HepG2 (cell line): ENCODE measurements around the gene RNF114. TPM values are rescaled to one million over a fixed set of nuclear protein-coding genes. Genes with fewer than 3 reads are reported as not detected.
A peak's percentile ranks its signal among the peaks of the same experiment; 100 is the strongest.

ENCODE experiments used
- AGO1 ChIP-seq: fragments of 200-400 bp; formaldehyde crosslinking; IDR thresholded peaks from 2 replicates; pipeline ENCODE4 v1.6.1; 2017; ENCODE audit warnings: mild to moderate bottlenecking, low read depth, low read length, moderate library complexity; ENCODE audit not compliant: poor library complexity, severe bottlenecking
- ATF1 ChIP-seq: IDR thresholded peaks from 2 replicates; pipeline ENCODE4 v1.6.1; 2016; ENCODE audit warnings: mild to moderate bottlenecking, control low read depth
- CEBPB ChIP-seq: IDR thresholded peaks from 2 replicates; pipeline ENCODE4 v1.6.1; 2011; ENCODE audit warnings: low read depth, low read length, improper control_type of control experiment, borderline replicate concordance
- IRX3 ChIP-seq: sonication (generic); formaldehyde crosslinking; IDR thresholded peaks from 2 replicates; pipeline ENCODE4 v1.8.1; 2023; ENCODE audit warnings: mild to moderate bottlenecking, low read depth, missing genetic modification reagents, borderline replicate concordance
- KLF15 ChIP-seq: sonication (generic); formaldehyde crosslinking; IDR thresholded peaks from 2 replicates; pipeline ENCODE4 v1.8.1; 2023; ENCODE audit warnings: borderline replicate concordance, mild to moderate bottlenecking, inconsistent platforms, missing genetic modification reagents, mixed read lengths
- MEIS2 ChIP-seq: sonication (generic); formaldehyde crosslinking; IDR thresholded peaks from 2 replicates; pipeline ENCODE4 v1.9.0; 2021; ENCODE audit warnings: mild to moderate bottlenecking, missing genetic modification reagents
- MLLT10 ChIP-seq: sonication (generic); formaldehyde crosslinking; IDR thresholded peaks from 2 replicates; pipeline ENCODE4 v1.4.0; 2020; ENCODE audit warnings: missing genetic modification reagents
- MYNN ChIP-seq: sonication (generic); formaldehyde crosslinking; IDR thresholded peaks from 2 replicates; pipeline ENCODE4 v1.4.0; 2020; ENCODE audit warnings: mild to moderate bottlenecking, low read depth, missing genetic modification reagents
- PAWR ChIP-seq: sonication (generic); formaldehyde crosslinking; IDR thresholded peaks from 2 replicates; pipeline ENCODE4 v1.4.0; 2020; ENCODE audit warnings: missing genetic modification reagents, mild to moderate bottlenecking, borderline replicate concordance
- PHF5A ChIP-seq: IDR thresholded peaks from one replicate; pipeline ENCODE4 v1.6.1; 2018; ENCODE audit warnings: low read depth, missing genetic modification reagents; ENCODE audit not compliant: unreplicated experiment
- RFX1 ChIP-seq: fragments of 450-650 bp; IDR thresholded peaks from 2 replicates; pipeline ENCODE4 v1.6.1; 2017
- TERF1 ChIP-seq: sonication (generic); formaldehyde crosslinking; IDR thresholded peaks from 2 replicates; pipeline ENCODE4 v1.8.0; 2022; ENCODE audit warnings: mild to moderate bottlenecking, missing genetic modification reagents, moderate library complexity
- ZBTB20 ChIP-seq: sonication (generic); formaldehyde crosslinking; IDR thresholded peaks from 2 replicates; pipeline ENCODE4 v1.8.1; 2023; ENCODE audit warnings: missing genetic modification reagents, low read depth, mild to moderate bottlenecking, borderline replicate concordance
- ZBTB21 ChIP-seq: sonication (generic); formaldehyde crosslinking; IDR thresholded peaks from 2 replicates; pipeline ENCODE4 v1.4.0; 2020; ENCODE audit warnings: missing genetic modification reagents
- ZNF20 ChIP-seq: sonication (generic); formaldehyde crosslinking; IDR thresholded peaks from 2 replicates; pipeline ENCODE4 v1.4.0; 2020; ENCODE audit warnings: mild to moderate bottlenecking, moderate library complexity, missing genetic modification reagents
- ZNF430 ChIP-seq: sonication (generic); formaldehyde crosslinking; IDR thresholded peaks from 2 replicates; pipeline ENCODE4 v1.9.0; 2021; ENCODE audit warnings: mild to moderate bottlenecking, missing genetic modification reagents
- ZNF567 ChIP-seq: sonication (generic); formaldehyde crosslinking; IDR thresholded peaks from 2 replicates; pipeline ENCODE4 v1.8.1; 2023; ENCODE audit warnings: mild to moderate bottlenecking, missing genetic modification reagents, borderline replicate concordance
- ZNF740 ChIP-seq: sonication (generic); formaldehyde crosslinking; IDR thresholded peaks from 2 replicates; pipeline ENCODE4 v1.4.0; 2020; ENCODE audit warnings: missing genetic modification reagents
- polyA plus RNA-seq, 8 experiments: library from polyadenylated mRNA; depleted of rRNA in 3 of 8; stranded (reverse) in 7 of 8; unstranded in 1 of 8; fragments of >200 nt; fragmentation: Illumina TruSeq in 4 of 8; extraction: Trizol in 4 of 8; gene quantifications; 2 replicates each; pipeline versions ENCODE4 v1.2.1 to v1.2.3, GENCODE V29; 2011 to 2016; ENCODE audit warnings: low read depth in 4 of 8, missing spikeins in 1 of 8, mixed read lengths in 1 of 8; ENCODE audit not compliant: insufficient read depth in 1 of 8
- total RNA-seq, 5 experiments: library from RNA; depleted of rRNA; stranded (reverse); fragments of >200 nt; fragmentation: Illumina TruSeq; extraction: Trizol; gene quantifications; 2 replicates each; pipeline ENCODE4 v1.2.3, GENCODE V29; 2016; ENCODE audit warnings: low read depth in 1 of 5
- TF ChIP-seq, protein P1 (sequence below): sonication (generic); formaldehyde crosslinking; IDR thresholded peaks from 2 replicates; pipeline ENCODE4 v1.4.0; 2020; ENCODE audit warnings: low read depth, missing genetic modification reagents
- TF ChIP-seq, protein P2 (sequence below): sonication (generic); formaldehyde crosslinking; IDR thresholded peaks from 2 replicates; pipeline ENCODE4 v1.5.0; 2020; ENCODE audit warnings: missing genetic modification reagents
- TF ChIP-seq, protein P3 (sequence below): sonication (generic); formaldehyde crosslinking; IDR thresholded peaks from 2 replicates; pipeline ENCODE4 v1.5.0; 2020; ENCODE audit warnings: mild to moderate bottlenecking, missing genetic modification reagents, moderate library complexity

RNF114 gene
- total and polyA plus RNA-seq, 2 of the 13 experiments (the other 11 are each of a cell fraction or from before 2014, with no cell fraction given) = 119 to 126 TPM

DNA sequence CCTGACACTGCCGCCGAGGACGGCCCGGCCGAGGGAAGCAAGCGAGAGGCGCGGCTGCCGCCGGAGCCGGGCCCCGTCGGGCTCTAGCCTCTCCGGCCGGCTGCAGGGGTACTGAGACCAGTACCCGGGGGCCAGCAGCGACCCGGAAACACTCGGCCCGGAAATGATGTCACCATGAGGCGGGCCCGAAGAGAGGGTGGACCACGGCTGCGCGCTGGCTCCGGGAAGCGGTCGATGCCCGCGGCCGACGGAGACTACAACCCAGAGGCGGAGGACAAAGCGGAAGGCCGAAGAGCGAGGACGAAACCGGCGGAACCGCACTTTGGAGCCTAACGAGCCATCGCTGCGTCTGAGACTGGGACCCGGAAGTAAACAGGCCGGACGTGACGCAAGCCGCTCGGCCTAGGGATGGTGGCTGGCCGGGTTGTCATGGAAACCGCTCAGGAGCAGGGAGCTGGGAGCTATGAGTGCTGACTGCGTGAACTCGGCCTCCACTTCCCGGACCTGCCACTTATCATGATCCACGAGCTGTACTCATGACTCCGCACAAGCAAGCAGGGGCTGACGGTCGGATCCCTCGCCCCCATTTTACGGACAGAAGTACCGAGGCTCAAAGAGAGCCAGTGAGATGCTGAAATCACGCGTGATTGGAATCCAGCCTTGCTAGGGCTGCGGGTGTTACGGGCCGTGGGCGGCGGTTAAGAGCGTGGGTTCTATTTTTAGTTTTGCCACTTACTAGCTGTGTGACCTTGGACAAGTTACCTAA lies 20.6 kb upstream of the RNF114 start, which contains the start of gene SPATA2 (continued):
- TF ChIP-seq TERF1 (CRISPR knock-in tag) = no peak
- TF ChIP-seq ATF1 (CRISPR knock-in tag) = peak; percentile 99
- TF ChIP-seq ZNF567 (CRISPR knock-in tag) = peak; percentile 99
- peak; percentile 82 for TF ChIP-seq AGO1
- no peak for TF ChIP-seq PAWR (CRISPR knock-in tag)
- peak; percentile 92; the same call in 1 of the 2 replicates for TF ChIP-seq MEIS2 (CRISPR knock-in tag)
- TF ChIP-seq, protein P1, sequence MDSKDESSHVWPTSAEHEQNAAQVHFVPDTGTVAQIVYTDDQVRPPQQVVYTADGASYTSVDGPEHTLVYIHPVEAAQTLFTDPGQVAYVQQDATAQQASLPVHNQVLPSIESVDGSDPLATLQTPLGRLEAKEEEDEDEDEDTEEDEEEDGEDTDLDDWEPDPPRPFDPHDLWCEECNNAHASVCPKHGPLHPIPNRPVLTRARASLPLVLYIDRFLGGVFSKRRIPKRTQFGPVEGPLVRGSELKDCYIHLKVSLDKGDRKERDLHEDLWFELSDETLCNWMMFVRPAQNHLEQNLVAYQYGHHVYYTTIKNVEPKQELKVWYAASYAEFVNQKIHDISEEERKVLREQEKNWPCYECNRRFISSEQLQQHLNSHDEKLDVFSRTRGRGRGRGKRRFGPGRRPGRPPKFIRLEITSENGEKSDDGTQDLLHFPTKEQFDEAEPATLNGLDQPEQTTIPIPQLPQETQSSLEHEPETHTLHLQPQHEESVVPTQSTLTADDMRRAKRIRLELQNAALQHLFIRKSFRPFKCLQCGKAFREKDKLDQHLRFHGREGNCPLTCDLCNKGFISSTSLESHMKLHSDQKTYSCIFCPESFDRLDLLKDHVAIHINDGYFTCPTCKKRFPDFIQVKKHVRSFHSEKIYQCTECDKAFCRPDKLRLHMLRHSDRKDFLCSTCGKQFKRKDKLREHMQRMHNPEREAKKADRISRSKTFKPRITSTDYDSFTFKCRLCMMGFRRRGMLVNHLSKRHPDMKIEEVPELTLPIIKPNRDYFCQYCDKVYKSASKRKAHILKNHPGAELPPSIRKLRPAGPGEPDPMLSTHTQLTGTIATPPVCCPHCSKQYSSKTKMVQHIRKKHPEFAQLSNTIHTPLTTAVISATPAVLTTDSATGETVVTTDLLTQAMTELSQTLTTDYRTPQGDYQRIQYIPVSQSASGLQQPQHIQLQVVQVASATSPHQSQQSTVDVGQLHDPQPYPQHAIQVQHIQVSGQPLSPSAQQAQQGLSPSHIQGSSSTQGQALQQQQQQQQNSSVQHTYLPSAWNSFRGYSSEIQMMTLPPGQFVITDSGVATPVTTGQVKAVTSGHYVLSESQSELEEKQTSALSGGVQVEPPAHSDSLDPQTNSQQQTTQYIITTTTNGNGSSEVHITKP (CRISPR knock-in tag) = peak; percentile 21; the same call in 1 of the 2 replicates
- peak; percentile 16 for TF ChIP-seq PHF5A (CRISPR knock-in tag)
- peak; percentile 79 for TF ChIP-seq ZBTB21
- TF ChIP-seq RFX1 = peak; percentile 98
- TF ChIP-seq CEBPB = peak; percentile 81; the same call in 1 of the 2 replicates
- TF ChIP-seq MYNN (CRISPR knock-in tag) = no peak; the same call in 1 of the 2 replicates
- TF ChIP-seq ZBTB20 (CRISPR knock-in tag) = peak; percentile 16; the same call in 1 of the 2 replicates
- peak; percentile 60; the same call in 1 of the 2 replicates for TF ChIP-seq ZNF430 (CRISPR knock-in tag)
- TF ChIP-seq, protein P2, sequence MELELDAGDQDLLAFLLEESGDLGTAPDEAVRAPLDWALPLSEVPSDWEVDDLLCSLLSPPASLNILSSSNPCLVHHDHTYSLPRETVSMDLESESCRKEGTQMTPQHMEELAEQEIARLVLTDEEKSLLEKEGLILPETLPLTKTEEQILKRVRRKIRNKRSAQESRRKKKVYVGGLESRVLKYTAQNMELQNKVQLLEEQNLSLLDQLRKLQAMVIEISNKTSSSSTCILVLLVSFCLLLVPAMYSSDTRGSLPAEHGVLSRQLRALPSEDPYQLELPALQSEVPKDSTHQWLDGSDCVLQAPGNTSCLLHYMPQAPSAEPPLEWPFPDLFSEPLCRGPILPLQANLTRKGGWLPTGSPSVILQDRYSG (CRISPR knock-in tag) = peak; percentile 49; the same call in 1 of the 2 replicates
- no peak for TF ChIP-seq ZNF20
- no peak for TF ChIP-seq MLLT10 (CRISPR knock-in tag)
- TF ChIP-seq IRX3 (CRISPR knock-in tag) = peak; percentile 65; the same call in 1 of the 2 replicates
- TF ChIP-seq, protein P3, sequence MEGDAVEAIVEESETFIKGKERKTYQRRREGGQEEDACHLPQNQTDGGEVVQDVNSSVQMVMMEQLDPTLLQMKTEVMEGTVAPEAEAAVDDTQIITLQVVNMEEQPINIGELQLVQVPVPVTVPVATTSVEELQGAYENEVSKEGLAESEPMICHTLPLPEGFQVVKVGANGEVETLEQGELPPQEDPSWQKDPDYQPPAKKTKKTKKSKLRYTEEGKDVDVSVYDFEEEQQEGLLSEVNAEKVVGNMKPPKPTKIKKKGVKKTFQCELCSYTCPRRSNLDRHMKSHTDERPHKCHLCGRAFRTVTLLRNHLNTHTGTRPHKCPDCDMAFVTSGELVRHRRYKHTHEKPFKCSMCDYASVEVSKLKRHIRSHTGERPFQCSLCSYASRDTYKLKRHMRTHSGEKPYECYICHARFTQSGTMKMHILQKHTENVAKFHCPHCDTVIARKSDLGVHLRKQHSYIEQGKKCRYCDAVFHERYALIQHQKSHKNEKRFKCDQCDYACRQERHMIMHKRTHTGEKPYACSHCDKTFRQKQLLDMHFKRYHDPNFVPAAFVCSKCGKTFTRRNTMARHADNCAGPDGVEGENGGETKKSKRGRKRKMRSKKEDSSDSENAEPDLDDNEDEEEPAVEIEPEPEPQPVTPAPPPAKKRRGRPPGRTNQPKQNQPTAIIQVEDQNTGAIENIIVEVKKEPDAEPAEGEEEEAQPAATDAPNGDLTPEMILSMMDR = peak; percentile 33
- TF ChIP-seq KLF15 (CRISPR knock-in tag) = peak; percentile 73
- no peak for TF ChIP-seq ZNF740
